Measurements from ENCODE around the gene CDH4.
A peak's percentile ranks its signal among the peaks of the same experiment; 100 is the strongest.
"Not testable (repeated sequence)": the region's sequence is repeated elsewhere in the genome, so short reads cannot be mapped to it uniquely, and the experiment has no call there.

Gene CDH4

DNA sequence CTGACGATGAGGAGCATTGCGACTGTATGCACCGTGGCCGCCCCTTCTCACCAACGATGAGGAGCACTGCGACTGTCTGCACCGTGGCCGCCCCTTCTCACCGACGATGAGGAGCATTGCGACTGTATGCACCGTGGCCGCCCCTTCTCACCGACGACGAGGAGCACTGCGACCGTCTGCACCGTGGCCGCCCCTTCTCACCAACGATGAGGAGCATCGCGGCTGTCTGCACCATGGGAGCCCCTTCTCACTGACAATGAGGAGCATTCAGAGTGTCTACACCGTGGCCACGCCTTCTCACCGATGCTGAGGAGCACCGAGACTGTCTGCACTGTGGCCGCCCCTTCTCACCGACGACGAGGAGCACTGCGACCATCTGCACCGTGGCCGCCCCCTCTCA is 692.9 kb downstream of the CDH4 start:
- not testable (repeated sequence) for DNase-seq (ENCODE audit: low read depth)

GRCh38 chr20:61945495-61945894 is 693.4 kb downstream of the CDH4 start:
- not testable (repeated sequence) for DNase-seq (ENCODE audit: low read depth)

DNA sequence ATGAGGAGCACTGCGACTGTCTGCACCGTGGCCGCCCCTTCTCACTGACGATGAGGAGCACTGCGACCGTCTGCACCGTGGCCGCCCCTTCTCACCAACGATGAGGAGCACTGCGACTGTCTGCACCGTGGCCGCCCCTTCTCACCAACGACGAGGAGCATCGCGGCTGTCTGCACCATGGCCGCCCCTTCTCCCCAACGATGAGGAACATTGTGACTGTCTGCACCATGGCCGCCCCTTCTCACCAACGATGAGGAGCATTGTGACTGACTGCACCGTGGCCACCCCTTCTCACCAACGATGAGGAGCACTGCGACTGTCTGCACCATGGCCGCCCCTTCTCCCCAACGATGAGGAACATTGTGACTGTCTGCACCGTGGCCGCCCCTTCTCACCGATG is 696.0 kb downstream of the CDH4 start:
- not testable (repeated sequence) for DNase-seq (ENCODE audit: low read depth)

DNA sequence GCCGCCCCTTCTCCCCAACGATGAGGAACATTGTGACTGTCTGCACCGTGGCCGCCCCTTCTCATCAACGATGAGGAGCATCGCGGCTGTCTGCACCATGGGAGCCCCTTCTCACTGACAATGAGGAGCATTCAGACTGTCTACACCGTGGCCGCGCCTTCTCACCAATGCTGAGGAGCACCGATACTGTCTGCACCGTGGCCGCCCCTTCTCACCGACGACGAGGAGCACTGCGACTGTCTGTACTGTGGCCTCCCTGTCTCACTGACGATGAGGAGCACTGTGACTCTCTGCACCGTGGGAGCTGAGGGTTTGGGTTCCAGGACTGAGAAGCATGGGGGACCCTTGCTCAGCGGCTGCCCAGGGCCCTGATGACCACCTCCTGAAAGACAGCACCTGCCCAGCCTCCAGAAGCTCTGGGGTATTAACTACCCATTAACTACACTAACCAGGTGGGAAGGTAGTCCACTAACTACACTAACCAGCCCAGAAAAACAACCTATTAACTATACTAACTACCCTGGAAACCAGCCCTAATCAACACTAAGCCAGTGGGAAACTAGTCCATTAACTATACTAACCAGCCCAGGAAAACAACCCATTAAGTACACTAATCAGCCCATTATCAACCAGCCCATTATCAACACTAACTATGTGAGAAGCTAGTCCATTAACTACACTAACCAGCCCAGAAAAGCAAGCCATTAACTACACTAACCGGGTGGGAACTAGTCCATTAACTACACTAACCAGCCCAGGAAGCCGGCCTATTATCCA is 696.7 kb downstream of the CDH4 start:
- DNase-seq (ENCODE audit: low read depth) = no peak

GRCh38 chr20:61949363-61949713 is 697.3 kb downstream of the CDH4 start:
- no peak for DNase-seq (ENCODE audit: low read depth)

- DNase-seq (ENCODE audit: low read depth) = no peak
Measured at GRCh38 chr20:61949714-61950640, 697.9 kb downstream of the CDH4 start.

GRCh38 chr20:61950641-61951071 is 698.6 kb downstream of the CDH4 start:
- DNase-seq (ENCODE audit: low read depth) = no peak

DNA sequence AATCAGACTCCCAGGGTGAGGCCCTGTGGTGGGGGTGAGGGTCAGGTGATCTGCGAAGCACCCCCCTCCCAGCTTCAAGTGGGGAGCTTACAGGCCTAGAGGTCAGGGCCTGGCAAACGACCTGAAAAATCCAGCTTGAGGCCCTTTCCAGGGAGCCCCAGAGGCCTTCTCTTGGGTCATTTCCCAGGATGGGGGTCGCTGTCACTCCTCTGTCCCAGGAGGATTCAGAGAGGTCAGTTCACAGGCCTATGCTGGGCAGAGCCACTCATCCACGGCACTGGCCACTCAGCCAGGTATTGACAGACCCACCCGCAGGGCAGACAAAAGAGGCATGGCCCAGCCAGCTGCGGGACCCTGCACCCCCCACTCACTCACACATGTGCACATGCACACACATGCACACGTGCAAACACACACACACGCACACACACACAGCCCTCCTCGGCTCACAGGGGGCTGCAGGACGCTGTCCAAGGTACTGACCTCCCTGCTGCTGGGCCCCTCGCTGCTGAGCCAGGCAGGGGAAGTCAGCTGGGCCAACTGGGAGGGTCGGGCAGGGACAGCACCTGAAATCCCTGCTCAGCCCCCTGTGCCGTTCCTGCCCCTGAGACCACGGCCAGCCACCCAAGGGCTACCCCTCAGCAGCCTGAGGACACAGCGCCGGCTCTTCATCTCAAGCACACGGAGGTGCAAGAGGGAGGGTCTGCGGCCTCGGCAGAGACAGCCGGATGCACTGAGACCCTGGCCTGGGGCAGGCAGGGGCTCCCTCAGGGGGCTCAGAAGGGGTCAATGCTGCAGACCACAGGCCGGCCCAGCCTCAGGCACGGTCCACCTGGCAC is 699.9 kb downstream of the CDH4 start:
- DNase-seq (ENCODE audit: low read depth) = no peak

- no peak for DNase-seq (ENCODE audit: low read depth)
Measured at GRCh38 chr20:61953037-61954021, 701.3 kb downstream of the CDH4 start.

- no peak for DNase-seq (ENCODE audit: low read depth)
Measured at GRCh38 chr20:61954276-61955021, 702.4 kb downstream of the CDH4 start.

GRCh38 chr20:61955668-61956395 is 703.8 kb downstream of the CDH4 start:
- DNase-seq (ENCODE audit: low read depth) = no peak

GRCh38 chr20:61956396-61957342 is 704.6 kb downstream of the CDH4 start:
- DNase-seq (ENCODE audit: low read depth) = no peak

- DNase-seq (ENCODE audit: low read depth) = no peak
Measured at GRCh38 chr20:61957961-61958715, 706.1 kb downstream of the CDH4 start.

GRCh38 chr20:61958773-61959700 is 707.0 kb downstream of the CDH4 start:
- peak; percentile 22 for DNase-seq (ENCODE audit: low read depth)

DNA sequence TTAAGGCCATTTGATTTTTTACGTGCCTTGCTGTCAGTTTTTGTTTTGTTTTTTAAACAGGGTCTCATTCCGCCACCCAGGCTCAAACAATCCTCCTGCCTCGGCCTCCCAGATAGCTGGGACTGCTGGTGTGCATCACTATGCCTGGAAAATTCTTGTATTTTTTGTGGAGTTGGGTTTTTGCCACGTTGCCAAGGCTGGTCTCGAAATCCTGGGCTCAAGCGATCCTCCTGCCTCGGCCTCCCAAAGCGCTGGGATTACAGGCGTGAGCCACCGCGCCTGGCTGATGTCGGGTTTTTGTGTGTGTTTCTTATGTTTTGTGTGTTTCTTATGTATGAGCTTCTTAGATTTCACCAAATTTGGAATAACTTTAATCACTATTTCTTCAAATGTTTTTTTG is 708.8 kb downstream of the CDH4 start:
- DNase-seq (ENCODE audit: low read depth) = no peak

DNA sequence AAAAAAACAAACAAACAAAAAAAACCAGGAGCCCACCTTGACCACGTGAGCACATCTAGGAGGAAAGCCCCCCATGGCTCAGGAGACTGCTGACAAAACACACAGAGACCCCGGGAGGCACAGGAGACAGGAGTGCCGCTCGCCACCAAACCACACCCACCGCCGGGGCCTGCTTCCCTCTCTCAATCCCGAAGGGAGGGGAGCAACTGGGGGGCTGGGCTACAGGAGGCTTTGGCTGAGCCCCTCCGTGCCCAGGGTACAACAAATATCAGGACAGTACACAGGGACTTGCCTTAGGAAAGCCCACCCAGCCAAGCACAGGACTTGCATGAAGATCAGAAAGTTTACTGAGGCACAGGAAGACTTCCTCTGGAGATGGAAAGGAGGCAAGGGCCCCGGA is 711.1 kb downstream of the CDH4 start:
- DNase-seq (ENCODE audit: low read depth) = no peak
